HepG2 (cell line): Measurements from ENCODE around the gene RAB30. TPM values are rescaled to one million over a fixed set of nuclear protein-coding genes. Genes with fewer than 3 reads are reported as not detected.
A peak's percentile ranks its signal among the peaks of the same experiment; 100 is the strongest.

Source experiments
- ATF1 ChIP-seq: IDR thresholded peaks from 2 replicates; pipeline ENCODE4 v1.6.1; 2016; ENCODE audit warnings: mild to moderate bottlenecking, control low read depth
- ATF7-NPFF ChIP-seq: sonication (generic); formaldehyde crosslinking; IDR thresholded peaks from 2 replicates; pipeline ENCODE4 v1.8.1; 2023; ENCODE audit warnings: mild to moderate bottlenecking, low read depth, missing genetic modification reagents, moderate library complexity
- CREM ChIP-seq, 2 experiments: sonication (generic) in 1 of 2; formaldehyde crosslinking in 1 of 2; IDR thresholded peaks; 2 replicates each; pipeline versions ENCODE4 v1.4.0 to v1.6.1; 2016 to 2020; ENCODE audit warnings: antibody characterized with exemption in 1 of 2, mild to moderate bottlenecking in 1 of 2, missing genetic modification reagents in 1 of 2
- FOXA3 ChIP-seq: IDR thresholded peaks from 2 replicates; pipeline ENCODE4 v1.6.1; 2016; ENCODE audit warnings: missing genetic modification reagents, missing compliant biosample characterization
- JUND ChIP-seq: sonication (generic); formaldehyde crosslinking; IDR thresholded peaks from 2 replicates; pipeline ENCODE4 v1.8.0; 2022; ENCODE audit warnings: mild to moderate bottlenecking, missing genetic modification reagents
- NCOA5 ChIP-seq: sonication (generic); formaldehyde crosslinking; IDR thresholded peaks from 2 replicates; pipeline ENCODE4 v1.4.0; 2020; ENCODE audit warnings: missing genetic modification reagents
- NFE2L2 ChIP-seq: fragments of 150-350 bp; IDR thresholded peaks from 2 replicates; pipeline ENCODE4 v1.6.1; 2014; ENCODE audit warnings: low read length
- NFYB ChIP-seq: sonication (generic); formaldehyde crosslinking; IDR thresholded peaks from 2 replicates; pipeline ENCODE4 v1.4.0; 2020; ENCODE audit warnings: missing genetic modification reagents
- REL ChIP-seq: sonication (generic); formaldehyde crosslinking; conservative IDR thresholded peaks from 2 replicates; pipeline ENCODE4 v1.8.0; 2022; ENCODE audit warnings: mild to moderate bottlenecking, missing genetic modification reagents, moderate library complexity
- SALL1 ChIP-seq: sonication (generic); formaldehyde crosslinking; IDR thresholded peaks from 2 replicates; pipeline ENCODE4 v1.8.0; 2022; ENCODE audit warnings: mild to moderate bottlenecking, missing genetic modification reagents
- SAP130 ChIP-seq: IDR thresholded peaks from 2 replicates; pipeline ENCODE4 v1.6.1; 2016; ENCODE audit warnings: low read depth
- SOX13 ChIP-seq, 3 experiments: fragments of 450-650 bp in 1 of 3; sonication (generic) in 1 of 3; formaldehyde crosslinking in 1 of 3; IDR thresholded peaks in 2 of 3; conservative IDR thresholded peaks in 1 of 3; 2 replicates each; pipeline versions ENCODE4 v1.5.0 to v1.6.1; 2016 to 2020; ENCODE audit warnings: antibody characterized with exemption in 1 of 3, mild to moderate bottlenecking in 1 of 3, missing compliant biosample characterization in 1 of 3, missing genetic modification reagents in 1 of 3, moderate library complexity in 1 of 3
- SOX6 ChIP-seq, 2 experiments: fragments of 450-650 bp in 1 of 2; sonication (generic) in 1 of 2; formaldehyde crosslinking in 1 of 2; IDR thresholded peaks; 2 replicates each; pipeline versions ENCODE4 v1.4.0 to v1.6.1; 2017 to 2020; ENCODE audit warnings: antibody characterized with exemption in 1 of 2, mild to moderate bottlenecking in 1 of 2, missing genetic modification reagents in 1 of 2
- THAP11 ChIP-seq: IDR thresholded peaks from 2 replicates; pipeline ENCODE4 v1.6.1; 2016; ENCODE audit warnings: missing biosample characterization, missing genetic modification reagents
- ZNF101 ChIP-seq: sonication (generic); formaldehyde crosslinking; IDR thresholded peaks from 2 replicates; pipeline ENCODE4 v1.4.0; 2020; ENCODE audit warnings: mild to moderate bottlenecking, low read depth, missing genetic modification reagents, borderline replicate concordance
- ZNF720 ChIP-seq: sonication (generic); formaldehyde crosslinking; IDR thresholded peaks from 2 replicates; pipeline ENCODE4 v1.4.0; 2020; ENCODE audit warnings: missing genetic modification reagents
- ZNF776 ChIP-seq: sonication (generic); formaldehyde crosslinking; IDR thresholded peaks from 2 replicates; pipeline ENCODE4 v1.4.0; 2020; ENCODE audit warnings: mild to moderate bottlenecking, missing genetic modification reagents
- polyA plus RNA-seq, 8 experiments: library from polyadenylated mRNA; depleted of rRNA in 3 of 8; stranded (reverse) in 7 of 8; unstranded in 1 of 8; fragments of >200 nt; fragmentation: Illumina TruSeq in 4 of 8; extraction: Trizol in 4 of 8; gene quantifications; 2 replicates each; pipeline versions ENCODE4 v1.2.1 to v1.2.3, GENCODE V29; 2011 to 2016; ENCODE audit warnings: low read depth in 4 of 8, missing spikeins in 1 of 8, mixed read lengths in 1 of 8; ENCODE audit not compliant: insufficient read depth in 1 of 8
- total RNA-seq, 5 experiments: library from RNA; depleted of rRNA; stranded (reverse); fragments of >200 nt; fragmentation: Illumina TruSeq; extraction: Trizol; gene quantifications; 2 replicates each; pipeline ENCODE4 v1.2.3, GENCODE V29; 2016; ENCODE audit warnings: low read depth in 1 of 5
- TF ChIP-seq, protein P1 (sequence below): sonication (generic); IDR thresholded peaks from 2 replicates; pipeline ENCODE4 v1.6.1; 2016; ENCODE audit warnings: low read depth, borderline replicate concordance
- TF ChIP-seq, protein P2 (sequence below): sonication (generic); formaldehyde crosslinking; IDR thresholded peaks from 2 replicates; pipeline ENCODE4 v1.4.0; 2020; ENCODE audit warnings: missing genetic modification reagents
- TF ChIP-seq, protein P3 (sequence below): sonication (generic); formaldehyde crosslinking; IDR thresholded peaks from 2 replicates; pipeline ENCODE4 v1.5.0; 2020; ENCODE audit warnings: mild to moderate bottlenecking, missing genetic modification reagents, moderate library complexity

RAB30 gene
- total and polyA plus RNA-seq, 2 of the 13 experiments (the other 11 are each of a cell fraction or from before 2014, with no cell fraction given), result 3.7 to 5.0 TPM

DNA sequence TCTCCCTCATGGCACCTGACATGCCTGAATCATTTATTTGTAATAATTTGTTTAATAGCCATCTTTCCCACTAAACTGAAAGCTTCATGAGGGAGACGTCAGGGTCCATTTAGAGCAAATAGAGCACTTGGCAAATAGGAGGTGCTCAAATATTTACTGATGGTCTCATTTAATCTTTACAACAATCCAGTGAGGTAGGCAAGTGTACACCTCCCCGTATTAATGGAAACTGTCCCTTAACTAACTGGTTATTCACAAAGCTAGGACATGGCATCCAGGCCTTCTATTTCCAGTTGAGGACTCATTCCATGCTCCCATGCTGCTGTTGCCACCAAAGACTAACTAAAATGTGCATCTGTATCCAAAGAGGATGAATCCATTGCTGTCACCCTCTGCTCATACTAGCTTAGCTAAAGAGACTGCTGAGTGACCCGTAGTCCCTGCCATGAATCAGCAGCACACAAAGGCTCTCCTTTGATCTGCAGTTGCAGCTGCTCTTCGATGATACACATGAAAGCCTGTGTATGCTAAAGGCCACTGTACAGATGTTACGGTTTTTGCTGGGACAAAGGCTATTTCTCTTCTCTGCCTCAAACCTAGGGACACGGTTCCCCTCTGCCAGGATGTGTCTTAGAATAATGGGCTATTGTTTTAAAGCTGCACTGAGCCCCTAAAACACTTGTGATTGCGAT is 82.6 kb downstream of the RAB30 start (continued):
- TF ChIP-seq, protein P1, sequence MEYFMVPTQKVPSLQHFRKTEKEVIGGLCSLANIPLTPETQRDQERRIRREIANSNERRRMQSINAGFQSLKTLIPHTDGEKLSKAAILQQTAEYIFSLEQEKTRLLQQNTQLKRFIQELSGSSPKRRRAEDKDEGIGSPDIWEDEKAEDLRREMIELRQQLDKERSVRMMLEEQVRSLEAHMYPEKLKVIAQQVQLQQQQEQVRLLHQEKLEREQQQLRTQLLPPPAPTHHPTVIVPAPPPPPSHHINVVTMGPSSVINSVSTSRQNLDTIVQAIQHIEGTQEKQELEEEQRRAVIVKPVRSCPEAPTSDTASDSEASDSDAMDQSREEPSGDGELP, result peak; percentile 94
- peak; percentile 55; the same call in 1 of the 2 replicates for TF ChIP-seq ATF1
- TF ChIP-seq SOX13 (IDR thresholded peaks at IDR 0.05), result peak; percentile 90
- TF ChIP-seq SOX13 (CRISPR knock-in tag; conservative IDR thresholded peaks at IDR 0.05 in 1 of 2, IDR thresholded peaks at IDR 0.05 in 1 of 2), result peak in 1 of 2 experiments; percentile 95; a peak in 2 of 4 replicates
- no peak for TF ChIP-seq NCOA5 (CRISPR knock-in tag)
- no peak for TF ChIP-seq ZNF101
- TF ChIP-seq SALL1, result peak; percentile 89
- TF ChIP-seq JUND (CRISPR knock-in tag), result 0 out of 2 replicates have a peak, but pooled peaks have one; percentile 31
- TF ChIP-seq, protein P2, sequence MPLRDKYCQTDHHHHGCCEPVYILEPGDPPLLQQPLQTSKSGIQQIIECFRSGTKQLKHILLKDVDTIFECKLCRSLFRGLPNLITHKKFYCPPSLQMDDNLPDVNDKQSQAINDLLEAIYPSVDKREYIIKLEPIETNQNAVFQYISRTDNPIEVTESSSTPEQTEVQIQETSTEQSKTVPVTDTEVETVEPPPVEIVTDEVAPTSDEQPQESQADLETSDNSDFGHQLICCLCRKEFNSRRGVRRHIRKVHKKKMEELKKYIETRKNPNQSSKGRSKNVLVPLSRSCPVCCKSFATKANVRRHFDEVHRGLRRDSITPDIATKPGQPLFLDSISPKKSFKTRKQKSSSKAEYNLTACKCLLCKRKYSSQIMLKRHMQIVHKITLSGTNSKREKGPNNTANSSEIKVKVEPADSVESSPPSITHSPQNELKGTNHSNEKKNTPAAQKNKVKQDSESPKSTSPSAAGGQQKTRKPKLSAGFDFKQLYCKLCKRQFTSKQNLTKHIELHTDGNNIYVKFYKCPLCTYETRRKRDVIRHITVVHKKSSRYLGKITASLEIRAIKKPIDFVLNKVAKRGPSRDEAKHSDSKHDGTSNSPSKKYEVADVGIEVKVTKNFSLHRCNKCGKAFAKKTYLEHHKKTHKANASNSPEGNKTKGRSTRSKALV (CRISPR knock-in tag), result no peak
- TF ChIP-seq FOXA3 (CRISPR knock-in tag), result peak; percentile 74
- no peak for TF ChIP-seq ZNF776
- TF ChIP-seq NFE2L2, result peak; percentile 60; the same call in 1 of the 2 replicates
- TF ChIP-seq ZNF720, result no peak
- 0 out of 2 replicates have a peak, but pooled peaks have one; percentile 39 for TF ChIP-seq ATF7-NPFF (CRISPR knock-in tag)
- peak; percentile 82 for TF ChIP-seq CREM (IDR thresholded peaks at IDR 0.05)
- TF ChIP-seq CREM (CRISPR knock-in tag; IDR thresholded peaks at IDR 0.05), result no peak
- no peak for TF ChIP-seq SOX6 (IDR thresholded peaks at IDR 0.05)
- TF ChIP-seq SOX6 (CRISPR knock-in tag; IDR thresholded peaks at IDR 0.05), result peak; percentile 96
- TF ChIP-seq THAP11, result peak; percentile 54; the same call in 1 of the 2 replicates
- TF ChIP-seq SAP130 (CRISPR knock-in tag), result peak; percentile 90
- no peak for TF ChIP-seq NFYB
- TF ChIP-seq REL, result no peak
- TF ChIP-seq, protein P3, sequence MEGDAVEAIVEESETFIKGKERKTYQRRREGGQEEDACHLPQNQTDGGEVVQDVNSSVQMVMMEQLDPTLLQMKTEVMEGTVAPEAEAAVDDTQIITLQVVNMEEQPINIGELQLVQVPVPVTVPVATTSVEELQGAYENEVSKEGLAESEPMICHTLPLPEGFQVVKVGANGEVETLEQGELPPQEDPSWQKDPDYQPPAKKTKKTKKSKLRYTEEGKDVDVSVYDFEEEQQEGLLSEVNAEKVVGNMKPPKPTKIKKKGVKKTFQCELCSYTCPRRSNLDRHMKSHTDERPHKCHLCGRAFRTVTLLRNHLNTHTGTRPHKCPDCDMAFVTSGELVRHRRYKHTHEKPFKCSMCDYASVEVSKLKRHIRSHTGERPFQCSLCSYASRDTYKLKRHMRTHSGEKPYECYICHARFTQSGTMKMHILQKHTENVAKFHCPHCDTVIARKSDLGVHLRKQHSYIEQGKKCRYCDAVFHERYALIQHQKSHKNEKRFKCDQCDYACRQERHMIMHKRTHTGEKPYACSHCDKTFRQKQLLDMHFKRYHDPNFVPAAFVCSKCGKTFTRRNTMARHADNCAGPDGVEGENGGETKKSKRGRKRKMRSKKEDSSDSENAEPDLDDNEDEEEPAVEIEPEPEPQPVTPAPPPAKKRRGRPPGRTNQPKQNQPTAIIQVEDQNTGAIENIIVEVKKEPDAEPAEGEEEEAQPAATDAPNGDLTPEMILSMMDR (CRISPR knock-in tag), result peak; percentile 14; the same call in 1 of the 2 replicates
